ENCODE measurements around the gene PITPNB. TPM values are rescaled to one million over a fixed set of nuclear protein-coding genes. Genes with fewer than 3 reads are reported as not detected.

PITPNB gene
- total and polyA plus RNA-seq, 2 of the 13 experiments (the other 11 are each of a cell fraction or from before 2014, with no cell fraction given) = 17.0 to 30.1 TPM

DNA sequence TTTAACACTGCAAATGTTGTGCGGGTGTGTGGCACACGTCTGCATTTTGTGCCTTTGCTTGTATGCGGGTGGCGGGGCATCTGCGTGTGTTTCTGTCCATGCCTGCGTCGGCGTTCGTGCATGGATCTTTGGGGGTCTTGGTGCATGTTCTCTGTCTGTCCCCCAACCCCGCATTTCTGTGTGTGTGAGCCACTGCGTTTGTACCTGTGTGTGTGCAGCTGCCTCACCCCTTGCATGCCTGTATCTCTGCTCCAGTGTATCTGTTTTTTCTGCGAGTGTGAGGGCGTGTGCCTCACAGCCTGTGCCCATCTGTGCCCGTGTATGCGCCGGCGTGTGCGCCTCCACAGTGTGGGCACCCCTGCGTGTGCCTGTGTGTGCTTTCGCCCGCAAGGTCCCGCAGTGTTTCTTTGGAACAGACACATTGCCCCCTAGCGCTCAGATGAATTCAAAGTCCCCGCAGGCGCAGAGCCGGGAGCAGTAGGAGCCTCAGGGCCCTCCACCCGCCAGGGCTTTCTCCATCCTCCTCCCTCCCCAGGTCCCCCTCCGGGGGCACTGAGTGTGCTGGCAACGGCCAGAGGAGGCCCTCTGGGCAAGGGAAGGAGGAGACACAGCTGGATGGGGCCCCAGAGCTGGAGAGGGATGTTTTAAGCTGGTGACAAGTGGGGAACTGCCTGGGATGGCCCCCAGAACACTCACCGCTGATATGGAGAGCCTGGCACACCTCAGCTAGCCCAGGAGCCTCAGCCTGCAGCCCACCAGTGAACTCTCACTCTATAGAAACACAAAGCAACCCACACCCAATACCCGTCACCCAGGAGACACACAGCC, 114.4 kb downstream of the PITPNB start (continued):
- TF ChIP-seq HNF1B (CRISPR knock-in tag; IDR thresholded peaks at IDR 0.05) (0 out of 2 replicates have a peak, but pooled peaks have one; percentile 35), ATF4 (CRISPR knock-in tag; IDR thresholded peaks at IDR 0.05) (no peak), CREB1 (IDR thresholded peaks at IDR 0.05) (no peak), CREB1 (CRISPR knock-in tag; IDR thresholded peaks at IDR 0.05) (no peak), FLYWCH1 (CRISPR knock-in tag; IDR thresholded peaks at IDR 0.05) (no peak), HCFC1 (IDR thresholded peaks at IDR 0.05; ENCODE audit: low read depth, low read length) (no peak), KLF9 (CRISPR knock-in tag; IDR thresholded peaks at IDR 0.05; ENCODE audit: low read depth) (no peak), ZNF101 (CRISPR knock-in tag; IDR thresholded peaks at IDR 0.05; ENCODE audit: borderline replicate concordance, low read depth) (no peak), HDAC1 (CRISPR knock-in tag; IDR thresholded peaks at IDR 0.05) (no peak), ZFYVE20 (CRISPR knock-in tag; IDR thresholded peaks at IDR 0.05; ENCODE audit: borderline replicate concordance, low read depth) (no peak), FIP1L1 (IDR thresholded peaks at IDR 0.05; ENCODE audit: borderline replicate concordance, insufficient read depth, low read depth, low read length) (no peak), NR2C2 (CRISPR knock-in tag; IDR thresholded peaks at IDR 0.05; ENCODE audit: borderline replicate concordance) (no peak), SALL1 (CRISPR knock-in tag; IDR thresholded peaks at IDR 0.05) (peak; percentile 41; the same call in 1 of the 2 replicates), MEIS2 (CRISPR knock-in tag; IDR thresholded peaks at IDR 0.05) (no peak), REST (IDR thresholded peaks at IDR 0.05; ENCODE audit: borderline replicate concordance in 1 of 2, low read depth in 1 of 2, low read length in 2 of 2) (no peak)
